Measurements from ENCODE around the gene TRIM9. TPM values are rescaled to one million over a fixed set of nuclear protein-coding genes. Genes with fewer than 3 reads are reported as not detected.
A peak's percentile ranks its signal among the peaks of the same experiment; 100 is the strongest.

The TRIM9 gene
- total and polyA plus RNA-seq, 2 of the 4 experiments (the other 2 are of a cell fraction), result under 0.01 to 0.09 TPM

GRCh38 chr14:51095854-51096823, 1.2 kb upstream of the TRIM9 start:
- BruUV-seq (replicated peaks), result no TSS peak
- ChIA-PET POLR2A (ENCODE audit: unreplicated experiment) (interaction anchor here (0.6 kb wide), 1 partner anchor 142 kb away, joined by 3 read pairs; no protein-coding TSS in a partner anchor), CTCF (interaction anchor here (0.9 kb wide), 1 partner anchor 236 kb away, joined by 3 read pairs; no protein-coding TSS in a partner anchor)
- H2BK120ac ChIP-seq (ENCODE audit: low read depth, low read length), result no peak overlapping the region
- no peaks in the 10 kb centered on the region for H3K4me1 ChIP-seq (ENCODE audit: control insufficient read depth, insufficient read depth, low read length)
- no peaks in the 10 kb centered on the region for H3K9me3 ChIP-seq (ENCODE audit: control insufficient read depth, insufficient read depth, low read length)
- 0 out of 2 replicates have a peak overlapping the region, but pooled peaks have one; percentile 16 for H3K9ac ChIP-seq (ENCODE audit: low read depth, low read length)
- no peak overlapping the region for H3K4ac ChIP-seq (ENCODE audit: low read depth, low read length)
- H2AFZ ChIP-seq (replicated peaks; ENCODE audit: low read length, poor library complexity), result peak overlapping the region; percentile 87
- H3K14ac ChIP-seq (replicated peaks; ENCODE audit: low read depth, low read length), result no peak overlapping the region
- intact Hi-C loops (cut with micrococcal nuclease) (loop anchor here (5.0 kb wide), 1 partner anchor 139 kb away; no protein-coding TSS in a partner anchor), in situ Hi-C loops (cut with MboI; ENCODE audit: low sequenced_read_pairs) (no loop called here), dilution Hi-C loops (cut with HindIII; ENCODE audit: low sequenced_read_pairs, unreplicated experiment) (no loop called here)
- no peak overlapping the region for H4K91ac ChIP-seq (ENCODE audit: insufficient read depth, low read depth, low read length)
- no peaks in the 10 kb centered on the region for H4K20me1 ChIP-seq (ENCODE audit: insufficient read depth, low read length)
- H3K4me3 ChIP-seq (ENCODE audit: insufficient read depth, low read depth, low read length), result peak overlapping the region; percentile 47
- H3K56ac ChIP-seq (ENCODE audit: extremely low read depth, insufficient read depth, low read length), result no peak overlapping the region; the same call in 1 of the 2 replicates
- peak overlapping the region; percentile 26 for H3K4me2 ChIP-seq (ENCODE audit: low read depth, low read length)
- WGBS, 2 experiments (ENCODE audit: extremely low coverage in 2 of 2, insufficient read length in 1 of 2), result 17% methylated on average over 2 of the region's 19 CpGs; no CpG with 5 or more reads in 1 of the 2 experiments
- DNase-seq (peak; percentile 35), ATAC-seq (ENCODE audit: low read depth) (no peak)
- H3K23ac ChIP-seq (ENCODE audit: low read depth, low read length), result no peak overlapping the region
- H4K5ac ChIP-seq (ENCODE audit: low read depth, low read length), result no peak overlapping the region
- H2BK20ac ChIP-seq (ENCODE audit: low read depth, low read length), result no peak overlapping the region
- no peaks in the 10 kb centered on the region for H3K9me1 ChIP-seq (ENCODE audit: insufficient read depth, low read length)
- no peaks in the 10 kb centered on the region for H3K36me3 ChIP-seq (ENCODE audit: control insufficient read depth, insufficient read depth, low read length)
- no peak overlapping the region for H3K18ac ChIP-seq (ENCODE audit: low read depth, low read length)
- no peak overlapping the region for H2AK5ac ChIP-seq (ENCODE audit: low read depth, low read length)
- peak; percentile 40; the same call in 1 of the 2 replicates for TF ChIP-seq USF2 (IDR thresholded peaks at IDR 0.05; ENCODE audit: low read depth, low read length)
- no peak for TF ChIP-seq RAD21 (IDR thresholded peaks at IDR 0.05; ENCODE audit: low read length)
- no peak overlapping the region for H3K27ac ChIP-seq (ENCODE audit: insufficient read depth, low read length)
- no peak overlapping the region for H2BK5ac ChIP-seq (ENCODE audit: low read depth, low read length, poor library complexity, severe bottlenecking)
- peaks cover 36% of the 10 kb centered on the region for H3K27me3 ChIP-seq (ENCODE audit: control insufficient read depth, insufficient read depth, low read length)
- H4K8ac ChIP-seq (ENCODE audit: low read depth in 2 of 2, low read length in 2 of 2), result no peak overlapping the region
- no peaks in the 10 kb centered on the region for H3K79me1 ChIP-seq (ENCODE audit: low read depth in 1 of 2, low read length in 2 of 2)
- no peak overlapping the region for H2BK15ac ChIP-seq (ENCODE audit: low read depth, low read length)
- H2AK9ac ChIP-seq (replicated peaks; ENCODE audit: low read depth, low read length, poor library complexity), result no peak overlapping the region

Data from IMR-90 (cell line).